Effector CD8-positive, alpha-beta T cell (primary cell): Measurements from ENCODE around the gene MRPS34.

Experiments used
- DNase-seq: peaks from one replicate; lab custom pipeline; 2025; lab: John Stamatoyannopoulos, UW

The MRPS34 gene

DNA sequence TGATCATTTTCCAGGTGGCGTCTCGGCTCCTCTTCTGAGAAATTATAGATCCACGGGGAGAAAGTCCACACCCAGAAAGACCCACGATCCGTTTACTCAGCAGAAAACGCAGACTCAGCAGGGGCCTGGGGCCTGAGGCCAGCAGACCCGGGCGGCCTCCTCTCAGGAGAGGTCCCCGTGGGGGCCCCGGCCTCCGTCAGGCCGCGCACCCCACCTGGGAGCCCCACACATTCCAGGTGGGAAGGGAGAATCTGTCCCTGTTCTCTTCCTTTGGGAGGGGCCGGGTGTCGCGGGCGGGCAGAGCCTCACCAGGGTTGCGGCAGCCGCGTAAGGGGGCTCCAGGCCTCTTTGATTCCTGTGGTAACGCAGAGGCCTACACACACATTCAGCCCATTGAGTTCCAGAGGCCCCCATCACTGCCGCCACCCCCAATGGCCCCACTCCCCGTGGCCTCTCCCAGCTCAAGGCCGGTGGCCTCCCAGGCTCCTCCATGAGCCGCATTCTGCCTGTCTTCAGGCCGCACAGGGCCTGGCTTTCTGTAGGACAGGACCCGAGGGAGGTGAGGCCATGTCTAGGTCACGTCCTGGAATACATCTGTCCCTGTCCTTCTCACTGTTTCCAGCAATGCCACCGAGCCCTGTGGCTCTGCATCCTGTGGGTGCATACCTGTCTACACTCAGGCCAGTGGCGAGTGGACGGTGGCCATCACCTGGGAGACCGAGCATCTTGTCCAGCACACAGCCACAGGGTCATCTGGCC is 22.2 kb upstream of the MRPS34 start:
- DNase-seq, result no peak

DNA sequence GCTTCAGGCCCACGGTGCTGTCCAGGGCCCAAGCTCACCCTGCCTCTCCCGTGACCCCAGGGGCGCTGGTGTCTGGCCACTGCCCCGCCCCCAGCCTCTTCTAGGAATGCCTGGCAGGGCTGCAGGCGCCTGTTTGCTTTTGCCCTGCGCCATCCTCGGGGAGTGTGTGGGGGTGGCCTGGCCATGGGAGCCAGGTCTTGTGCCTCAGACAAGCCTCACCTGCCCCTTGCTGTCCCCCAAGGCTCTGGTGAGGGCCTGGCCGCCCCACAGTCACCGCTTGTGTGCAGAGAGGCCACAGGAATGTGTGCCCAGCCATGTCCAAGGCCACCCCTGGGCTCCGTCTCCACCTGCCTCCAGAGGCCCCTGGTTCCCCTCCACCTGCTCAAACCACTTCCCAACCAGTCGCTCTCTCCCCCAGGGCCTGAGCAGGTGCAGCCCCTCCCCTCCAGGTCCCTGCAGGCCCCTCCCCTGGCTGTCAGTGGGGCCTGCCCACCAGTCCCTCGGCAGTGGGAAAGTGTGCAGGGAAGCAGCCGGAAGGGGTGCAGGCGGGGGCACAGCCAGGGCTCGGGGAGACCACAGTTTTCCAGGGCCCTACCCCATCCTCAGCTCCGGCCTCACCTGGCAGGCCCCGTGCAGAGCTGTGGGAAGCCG is 21.4 kb upstream of the MRPS34 start:
- DNase-seq, result no peak

DNA sequence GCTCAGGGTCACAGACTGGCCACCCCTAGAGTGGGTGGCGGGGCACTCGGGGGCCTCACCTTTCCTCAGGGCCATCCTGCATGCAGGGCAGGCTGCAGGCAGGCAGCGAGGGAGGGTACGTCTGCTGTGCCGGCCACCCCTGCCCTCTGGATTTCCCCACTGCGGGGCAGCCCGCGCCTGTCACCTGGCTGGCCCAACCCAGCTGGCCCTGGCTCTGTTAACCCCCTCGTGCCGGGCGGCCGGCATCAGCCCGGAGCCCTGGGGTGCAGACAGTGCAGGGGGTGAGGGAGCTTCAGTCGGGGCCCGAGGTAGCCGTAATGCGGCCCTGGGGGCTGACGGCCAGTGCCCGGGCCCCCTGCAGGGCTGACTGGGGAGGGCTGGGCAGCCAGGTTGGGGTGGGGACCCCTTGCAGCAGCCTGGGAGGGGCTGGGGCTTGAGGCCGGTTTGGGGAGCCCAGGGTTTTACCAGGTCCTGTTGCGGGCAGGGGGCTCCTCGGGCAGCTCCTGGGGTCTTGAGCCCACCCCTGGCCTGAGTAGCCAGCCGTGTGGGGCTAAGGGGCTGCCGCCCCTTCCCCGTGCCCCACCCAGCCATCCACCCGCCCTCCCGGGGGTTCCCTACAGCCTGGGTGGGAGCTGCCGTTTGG is 20.8 kb upstream of the MRPS34 start, which contains the start of gene IGFALS:
IGFALS (minus strand) TSS at position 128 of the 643 bp plus-strand sequence; CDS start at position 75, 53 bp downstream.
- DNase-seq, result no peak

DNA sequence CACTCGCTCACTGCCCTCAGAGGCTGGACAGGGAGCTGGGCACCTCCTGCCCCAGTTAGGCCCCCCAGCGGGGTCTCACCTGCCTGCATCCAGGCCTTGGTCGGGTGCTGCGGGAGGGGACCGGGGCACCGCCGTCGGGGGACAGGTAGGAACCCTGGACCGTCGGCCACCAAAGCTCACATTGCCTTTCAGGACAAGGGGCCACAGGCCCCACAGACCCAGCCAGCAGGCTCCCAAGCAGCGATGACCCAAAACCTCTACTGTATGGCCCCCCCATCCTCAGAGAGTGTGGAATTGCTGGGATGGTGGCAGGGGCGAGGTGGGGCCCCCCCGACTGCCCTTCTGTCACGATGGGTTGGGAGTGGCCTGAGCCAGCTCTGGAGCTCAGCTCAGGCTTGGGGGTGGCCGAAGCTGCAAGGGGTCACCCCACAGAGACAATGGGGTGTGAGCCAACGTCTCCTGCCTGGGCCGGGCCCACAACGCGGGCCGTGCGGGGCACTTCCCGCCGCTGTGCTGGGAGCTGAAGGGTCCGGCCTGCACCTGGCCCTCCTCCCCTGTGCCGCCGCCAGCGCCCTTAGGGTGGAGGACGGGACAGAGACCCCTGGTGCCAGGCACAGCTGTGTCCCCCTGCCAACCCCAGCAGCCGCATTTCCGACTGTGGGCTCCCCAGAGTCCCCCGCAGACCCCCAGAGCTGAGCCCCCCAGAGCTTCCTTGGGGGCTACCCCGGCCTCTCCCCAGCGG is 20.1 kb upstream of the MRPS34 start:
- DNase-seq, result no peak

DNA sequence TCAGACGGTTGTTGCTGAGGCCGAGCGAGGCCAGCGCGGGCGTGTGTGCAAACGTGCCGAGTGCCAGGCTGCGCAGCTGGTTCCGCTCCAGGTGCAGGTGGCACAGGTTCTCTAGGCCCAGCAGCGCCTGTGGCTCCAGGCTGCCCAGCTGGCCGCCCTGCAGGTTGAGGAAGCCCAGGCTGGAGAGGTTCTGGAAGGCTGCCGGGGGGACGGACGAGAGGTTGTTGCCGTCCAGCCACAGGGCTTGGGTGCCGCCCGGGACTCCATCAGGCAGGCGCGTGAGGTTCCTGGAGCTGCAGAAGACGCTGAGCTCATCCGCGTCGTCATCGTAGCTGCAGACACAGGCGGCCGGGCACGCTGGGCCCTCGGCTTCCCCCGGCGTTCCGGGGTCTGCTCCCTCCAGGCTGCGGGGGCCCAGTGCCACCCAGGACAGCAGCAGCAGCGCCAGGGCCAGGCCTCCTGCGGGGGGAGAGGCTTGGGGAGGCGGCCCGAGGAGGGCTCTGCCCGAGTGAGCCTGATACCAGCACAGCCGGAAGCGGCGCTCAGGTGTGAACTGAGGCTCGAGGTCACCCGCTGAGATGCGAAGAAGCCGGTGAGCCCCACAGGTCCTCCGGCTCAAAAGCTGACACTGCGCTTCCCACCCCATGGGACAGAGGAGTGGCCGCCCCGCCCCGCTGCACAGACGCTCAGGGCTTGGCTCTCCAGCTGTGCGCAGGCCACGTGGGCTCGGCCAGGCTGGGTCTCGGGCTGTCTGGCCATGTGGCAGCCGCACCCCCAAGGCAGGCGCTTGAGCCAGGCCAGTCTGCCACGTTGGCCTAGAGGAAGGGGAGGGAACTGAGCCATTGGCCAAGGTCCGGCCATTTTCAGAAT is 19.2 kb upstream of the MRPS34 start:
- DNase-seq, result no peak

DNA sequence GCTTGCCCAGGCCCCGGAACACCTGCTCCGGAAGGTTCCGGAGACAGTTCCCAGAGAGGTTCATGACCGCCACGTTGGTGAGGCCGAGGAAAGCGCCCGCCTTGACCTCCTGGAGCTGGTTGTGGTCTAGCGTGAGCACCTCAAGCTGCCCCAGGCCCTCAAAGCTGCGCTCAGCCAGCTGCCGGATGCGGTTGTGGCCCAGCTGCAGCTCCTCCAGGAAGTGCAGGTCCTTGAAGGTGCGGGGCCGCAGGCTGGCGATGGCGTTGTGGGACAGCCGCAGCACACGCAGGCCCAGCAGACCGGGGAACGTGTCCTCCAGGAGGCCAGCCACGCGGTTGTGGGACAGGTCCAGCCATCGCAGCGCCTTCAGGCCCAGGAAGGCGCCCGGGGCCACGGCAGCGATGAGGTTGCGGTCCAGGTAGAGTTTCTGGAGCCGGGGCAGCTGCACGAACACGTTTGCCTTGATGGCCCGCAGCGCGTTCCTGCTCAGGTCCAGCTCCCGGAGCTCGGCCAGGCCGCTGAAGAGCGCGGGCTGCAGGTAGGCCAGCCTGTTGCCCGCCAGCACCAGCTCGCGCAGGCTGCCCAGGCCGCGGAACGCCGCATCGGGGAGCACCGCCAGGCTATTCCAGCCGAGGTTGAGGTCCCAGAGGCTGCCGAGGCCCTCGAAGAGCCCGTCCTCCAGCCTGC is 18.5 kb upstream of the MRPS34 start:
- no peak for DNase-seq

DNA sequence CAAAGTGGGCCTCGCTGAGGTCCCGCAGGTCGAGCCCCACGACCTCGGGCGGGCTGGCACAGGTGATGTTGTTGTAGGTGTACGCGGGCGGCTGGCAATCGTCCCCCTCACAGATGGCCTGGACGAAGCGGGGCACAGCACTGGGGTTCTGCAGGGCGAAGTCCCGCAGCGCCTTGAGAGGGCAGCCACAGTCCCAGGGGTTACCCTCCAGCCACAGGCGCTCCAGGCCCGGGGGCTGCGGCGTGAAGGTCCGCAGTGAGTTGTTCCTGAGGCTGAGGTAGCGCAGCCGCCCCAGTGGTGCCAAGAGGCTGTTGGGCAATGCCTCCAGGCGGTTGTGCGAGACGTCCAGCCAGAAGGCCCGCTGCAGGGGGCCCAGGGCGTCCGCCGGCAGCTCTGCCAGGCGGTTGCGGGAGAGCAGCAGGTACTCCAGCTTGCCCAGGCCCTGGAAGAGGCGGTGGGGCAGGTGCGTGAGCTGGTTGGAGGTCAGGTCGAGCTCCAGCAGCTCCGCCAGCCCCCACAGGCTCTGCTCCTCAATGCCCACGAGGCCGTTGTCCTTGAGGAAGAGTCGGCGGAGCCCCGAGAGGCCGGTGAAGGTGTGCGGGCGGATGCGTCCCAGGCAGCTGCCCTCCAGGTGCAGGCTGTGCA is 17.8 kb upstream of the MRPS34 start:
- DNase-seq, result no peak

DNA sequence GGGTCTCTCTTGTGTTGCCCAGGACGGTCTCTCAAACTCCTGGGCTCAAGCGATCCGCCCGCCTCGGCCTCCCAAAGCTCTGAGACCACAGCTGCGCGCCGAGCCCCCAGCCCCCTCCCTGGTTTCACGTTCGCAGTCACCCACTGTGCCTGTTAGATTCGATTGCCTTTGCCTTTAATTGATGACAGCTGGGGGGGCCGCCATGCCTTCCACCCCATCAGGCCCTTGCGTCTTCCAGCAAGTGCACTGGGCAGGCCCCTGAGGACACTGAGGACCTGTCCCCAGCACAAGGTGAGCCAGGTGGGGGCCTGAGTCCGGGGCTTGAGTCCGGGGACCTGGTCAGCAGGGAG is 17.3 kb upstream of the MRPS34 start:
- no peak for DNase-seq

DNA sequence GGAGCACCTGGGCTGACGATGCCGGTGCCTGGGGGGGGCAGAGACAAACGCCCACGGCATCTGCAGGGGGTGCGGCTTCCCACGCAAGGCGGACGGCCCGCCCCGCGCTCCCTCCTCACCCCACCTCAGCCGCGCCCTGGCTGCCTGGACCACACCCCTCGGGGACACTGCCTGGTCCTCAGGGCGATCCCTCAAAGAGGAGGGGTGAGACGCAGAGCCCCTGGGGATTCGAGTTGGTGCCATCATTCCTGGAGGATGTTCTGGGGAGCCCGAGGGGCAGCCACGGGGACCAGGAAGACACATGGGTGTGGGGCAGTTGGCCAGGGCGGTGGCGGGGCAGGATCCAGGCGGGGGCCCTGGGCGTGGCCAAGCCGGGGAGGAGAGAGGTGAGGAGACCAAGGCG is 16.7 kb upstream of the MRPS34 start:
- no peak for DNase-seq

DNA sequence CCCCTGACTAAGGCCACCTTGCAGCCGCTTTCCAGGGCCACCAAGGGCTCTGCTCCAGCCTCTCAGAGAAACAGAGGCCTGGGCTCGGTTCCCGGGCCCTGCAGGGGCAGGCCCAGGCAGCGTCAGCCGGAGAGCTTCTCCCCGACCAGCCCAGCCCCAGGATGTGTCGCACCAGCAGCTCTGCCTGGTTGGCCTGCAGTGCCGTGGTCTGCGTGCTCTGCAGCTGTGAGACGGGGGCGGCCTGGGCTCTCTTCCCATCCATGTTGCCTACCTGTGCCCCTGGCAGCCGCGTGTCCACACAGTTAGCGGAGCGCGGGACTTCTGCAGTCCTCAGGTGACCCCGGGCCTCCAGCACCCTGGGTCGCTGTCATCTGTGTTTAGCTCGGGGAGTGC is 15.8 kb upstream of the MRPS34 start:
- no peak for DNase-seq

DNA sequence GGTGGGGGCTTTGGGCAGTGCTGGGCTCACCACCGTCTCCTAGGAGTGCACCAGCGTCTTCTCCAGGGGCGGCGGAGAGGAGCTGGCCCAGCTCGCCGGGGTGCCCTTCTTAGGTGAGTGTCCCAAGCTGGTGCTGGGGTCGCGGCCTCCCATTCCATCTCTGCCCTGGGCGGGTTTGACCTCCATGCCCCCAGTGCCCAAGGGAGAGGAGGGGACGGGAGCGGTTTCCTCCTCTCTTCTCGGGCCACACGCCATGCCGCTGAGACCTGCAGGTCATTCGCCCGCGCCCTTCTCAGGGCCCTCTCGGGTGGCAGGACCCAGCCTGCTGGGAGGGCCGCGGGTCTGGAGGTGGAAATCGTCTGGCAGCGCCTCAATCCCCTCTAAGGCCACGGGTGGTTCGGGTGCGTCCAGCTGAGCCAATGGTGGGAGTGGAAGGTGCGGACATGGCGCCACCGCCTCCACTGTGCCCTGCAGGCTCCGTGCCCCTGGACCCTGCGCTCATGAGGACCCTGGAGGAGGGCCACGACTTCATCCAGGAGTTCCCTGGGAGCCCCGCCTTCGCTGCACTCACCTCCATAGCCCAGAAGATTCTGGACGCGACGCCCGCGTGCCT is 15.3 kb upstream of the MRPS34 start:
- DNase-seq, result no peak

DNA sequence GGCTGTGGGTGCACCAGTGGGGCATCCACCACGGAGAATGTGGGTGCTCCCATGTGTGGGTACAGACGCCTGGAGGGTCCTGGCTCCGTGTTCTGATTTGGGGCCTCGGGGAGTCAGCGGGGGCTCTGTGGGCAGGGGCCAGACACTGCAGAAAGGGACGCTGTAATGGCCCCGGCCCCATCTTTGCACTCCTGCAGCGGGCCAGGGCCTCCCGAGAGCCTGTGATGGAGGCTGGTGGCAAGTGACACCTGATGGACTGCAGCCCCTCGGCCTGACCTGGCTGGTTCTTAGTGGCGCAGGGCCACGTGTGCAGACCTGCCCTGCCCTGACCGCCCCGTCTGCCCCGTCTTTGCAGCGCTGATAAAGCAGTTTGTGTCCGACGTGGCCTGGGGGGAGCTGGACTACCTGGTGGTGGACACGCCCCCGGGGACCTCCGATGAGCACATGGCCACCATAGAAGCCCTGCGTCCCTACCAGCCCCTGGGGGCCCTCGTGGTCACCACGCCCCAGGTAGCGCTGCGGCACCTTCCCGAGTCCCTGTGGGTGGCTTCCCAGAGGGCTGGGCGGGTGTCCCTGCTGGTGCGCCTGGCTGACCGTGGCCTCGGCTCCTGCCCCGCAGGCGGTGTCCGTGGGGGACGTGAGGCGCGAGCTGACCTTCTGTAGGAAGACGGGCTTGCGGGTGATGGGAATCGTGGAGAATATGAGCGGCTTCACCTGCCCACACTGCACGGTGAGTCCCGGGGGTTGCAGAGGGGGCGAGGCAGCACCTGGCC is 14.6 kb upstream of the MRPS34 start:
- no peak for DNase-seq

DNA sequence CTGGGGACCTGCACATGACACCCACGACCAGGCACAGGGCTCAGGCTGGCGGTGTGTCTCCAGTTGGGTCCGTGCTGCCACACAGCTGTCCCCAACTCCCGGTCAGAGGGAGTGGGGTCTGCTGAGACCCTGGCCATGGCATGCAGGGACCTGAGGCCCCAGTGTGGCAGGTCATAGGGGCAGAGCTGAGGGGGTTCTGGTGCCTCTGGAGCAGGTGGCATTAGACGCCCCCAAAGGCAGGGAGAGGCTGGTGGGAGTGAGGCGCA is 14.1 kb upstream of the MRPS34 start:
- no peak for DNase-seq

DNA sequence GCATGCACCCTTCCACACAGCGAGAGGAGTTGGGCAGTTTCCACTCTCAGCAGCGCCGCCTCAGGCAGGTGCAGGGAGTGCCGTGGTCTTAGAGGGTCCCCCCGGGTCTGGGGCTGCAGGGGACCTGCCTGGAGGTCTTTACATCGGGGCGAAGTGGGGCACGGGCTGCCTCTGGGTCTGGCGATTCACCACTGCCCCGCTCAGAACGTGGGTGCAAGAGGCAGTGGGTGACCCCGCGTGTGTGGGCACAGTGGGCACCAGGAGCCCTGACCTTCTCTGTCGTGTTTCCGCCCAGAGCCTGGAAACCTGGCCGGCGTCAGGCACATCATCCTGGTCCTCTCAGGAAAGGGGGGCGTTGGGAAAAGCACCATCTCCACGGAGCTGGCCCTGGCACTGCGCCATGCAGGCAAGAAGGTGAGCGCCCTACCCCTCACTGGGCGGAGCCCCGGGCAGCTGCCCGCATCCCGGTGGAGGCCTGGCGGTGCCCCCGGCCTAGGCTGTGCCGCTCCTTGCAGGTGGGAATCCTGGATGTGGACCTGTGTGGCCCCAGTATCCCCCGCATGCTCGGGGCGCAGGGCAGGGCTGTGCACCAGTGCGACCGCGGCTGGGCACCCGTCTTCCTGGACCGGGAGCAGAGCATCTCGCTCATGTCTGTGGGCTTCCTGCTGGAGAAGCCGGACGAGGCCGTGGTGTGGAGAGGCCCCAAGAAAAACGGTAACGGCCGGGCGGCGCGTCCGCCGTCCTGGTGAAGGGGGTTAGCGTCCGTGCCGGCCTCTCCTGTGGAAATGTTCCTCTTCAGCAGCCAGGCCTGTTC is 13.5 kb upstream of the MRPS34 start:
- no peak for DNase-seq

DNA sequence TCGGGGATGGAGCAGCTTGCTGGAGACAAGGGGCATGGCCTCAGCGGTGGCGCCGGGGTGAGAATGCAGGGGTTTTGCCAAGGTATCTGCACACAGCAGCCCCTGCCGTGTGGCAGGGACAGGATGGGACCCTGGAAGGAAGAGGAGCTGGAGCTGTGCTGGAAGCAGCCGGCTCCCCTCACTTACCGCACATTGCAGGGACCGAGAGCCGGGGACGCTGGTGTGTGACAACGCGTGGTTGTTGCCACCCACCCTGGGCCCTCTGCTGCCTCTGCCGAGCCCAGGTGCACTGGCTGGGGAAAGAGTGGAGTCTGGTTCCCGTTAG is 12.9 kb upstream of the MRPS34 start:
- DNase-seq, result no peak

DNA sequence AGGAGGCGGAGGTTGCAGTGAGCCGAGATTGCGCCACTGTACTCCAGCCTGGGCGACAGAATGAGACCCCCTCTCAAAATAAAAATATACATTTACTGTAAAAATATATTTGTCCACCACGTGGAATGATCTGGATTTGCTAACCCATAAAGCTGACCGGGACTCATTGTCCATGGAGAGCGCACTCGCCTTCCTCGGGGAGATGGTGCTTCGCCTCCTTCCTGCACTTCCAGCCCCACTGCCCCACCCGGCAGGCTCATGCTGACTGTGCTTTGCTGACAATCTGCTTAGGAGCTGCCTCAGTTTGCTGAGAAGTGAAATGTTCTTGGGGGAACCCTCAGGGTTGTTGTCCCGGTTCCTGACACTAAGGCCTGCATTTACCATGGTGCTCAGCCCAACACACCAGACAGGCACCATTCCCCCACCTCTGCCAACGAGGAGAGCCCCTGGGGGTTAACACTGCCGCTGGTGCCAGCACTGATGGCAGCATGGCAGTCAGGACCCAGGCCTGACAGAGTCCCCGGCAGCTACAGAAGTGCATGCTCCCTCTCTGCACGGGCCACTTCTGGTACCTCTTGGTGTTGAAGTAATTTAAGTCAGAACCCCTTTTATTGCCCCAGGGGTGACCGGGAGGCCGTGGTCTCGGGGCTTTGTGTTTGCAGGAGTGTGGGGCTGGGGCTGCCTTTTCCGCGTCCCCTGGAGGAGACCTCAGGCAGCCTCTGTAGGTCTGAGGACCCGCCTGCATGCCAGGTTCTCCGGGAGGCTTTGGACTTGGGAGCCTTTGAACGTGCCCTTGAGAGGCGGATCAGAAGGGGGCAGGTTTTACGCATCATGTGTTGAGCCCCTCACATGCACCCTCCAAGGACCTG is 12.3 kb upstream of the MRPS34 start:
- DNase-seq, result no peak

DNA sequence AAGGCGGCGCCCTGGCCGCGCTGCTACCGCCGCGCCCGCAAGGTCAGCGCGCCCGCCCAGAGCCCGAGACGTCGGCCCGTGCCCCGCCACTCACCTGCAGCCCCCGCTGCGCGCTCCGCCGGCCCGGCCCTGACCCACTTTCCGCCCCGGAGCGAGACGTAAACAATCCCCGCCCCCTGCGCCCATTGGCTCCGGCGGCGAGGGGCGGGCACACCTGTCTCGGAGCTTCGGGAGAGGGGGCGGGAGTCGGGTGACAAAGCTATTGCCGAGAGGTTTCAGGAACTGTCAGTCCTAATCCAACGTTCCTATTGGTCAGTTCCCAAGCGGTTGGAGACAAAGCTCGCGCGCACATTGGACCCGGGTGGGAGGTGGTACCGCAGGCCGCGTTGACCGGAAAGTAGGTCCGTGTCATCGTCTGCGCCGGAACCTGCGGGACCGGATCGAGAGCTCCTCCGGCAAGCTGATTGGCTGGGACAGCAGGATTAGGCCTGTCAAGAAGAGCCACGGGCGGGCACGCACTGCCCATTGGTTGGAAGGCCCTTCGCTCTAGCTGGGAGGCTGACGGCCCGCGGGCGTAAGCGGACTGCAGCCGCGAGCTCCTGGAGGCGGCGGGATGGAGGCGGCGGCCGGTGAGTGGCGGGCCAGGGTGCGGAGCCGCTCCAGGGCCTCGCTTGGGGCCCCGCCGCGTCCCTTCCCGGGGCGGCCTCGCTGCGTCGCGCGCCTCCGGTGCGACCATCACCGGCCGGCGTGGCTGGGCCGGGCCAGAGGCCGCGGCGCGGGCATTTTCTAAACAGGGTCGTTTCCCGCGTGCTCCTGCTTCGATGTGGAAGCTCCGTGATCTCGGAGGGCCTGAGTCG is 9.7 kb upstream of the MRPS34 start, which contains the start of the genes NUBP2 and SPSB3:
NUBP2 (plus strand) TSS at position 553 of the 857 bp plus-strand sequence; CDS start at position 614, 61 bp downstream.
SPSB3 (minus strand) TSS at position 164 of the 857 bp plus-strand sequence. CDS start 1,088 bp downstream, outside the sequence.
- peak; percentile 95 for DNase-seq
